DLD1 (cell line): ENCODE measurements around the gene RAB15.

ENCODE experiments used
- in situ Hi-C: cut with HindIII; loops from 2 replicates; pipeline ENCODE4 v1.10.0; 2017; ENCODE audit warnings: low sequenced_read_pairs

Gene RAB15

GRCh38 chr14:64939817-64940190 lies 32.3 kb downstream of the RAB15 start:
- in situ Hi-C loops, result no loop called here

- in situ Hi-C loops, result no loop called here
These were observed 32.9 kb downstream of the RAB15 start for GRCh38 chr14:64938972-64939816.

- in situ Hi-C loops, result no loop called here
These were observed 34.3 kb downstream of the RAB15 start for GRCh38 chr14:64937821-64938193.

- in situ Hi-C loops, result no loop called here
These were observed 34.8 kb downstream of the RAB15 start for GRCh38 chr14:64937171-64937820.

GRCh38 chr14:64935508-64935907 lies 36.6 kb downstream of the RAB15 start:
- in situ Hi-C loops, result no loop called here

- in situ Hi-C loops, result no loop called here
These were observed 37.7 kb downstream of the RAB15 start for GRCh38 chr14:64934338-64934929.

- in situ Hi-C loops, result no loop called here
These were observed 39.9 kb downstream of the RAB15 start for GRCh38 chr14:64932231-64932630.

- in situ Hi-C loops, result no loop called here
These were observed 41.0 kb downstream of the RAB15 start for GRCh38 chr14:64931123-64931522.

GRCh38 chr14:64930085-64930843 lies 41.9 kb downstream of the RAB15 start:
- in situ Hi-C loops, result no loop called here

GRCh38 chr14:64929014-64929359 lies 43.1 kb downstream of the RAB15 start:
- in situ Hi-C loops, result no loop called here

GRCh38 chr14:64928239-64929013 lies 43.7 kb downstream of the RAB15 start:
- in situ Hi-C loops, result no loop called here

GRCh38 chr14:64927031-64927430 lies 45.1 kb downstream of the RAB15 start:
- in situ Hi-C loops, result no loop called here

- in situ Hi-C loops, result no loop called here
These were observed 45.6 kb downstream of the RAB15 start for GRCh38 chr14:64926398-64926995.

GRCh38 chr14:64923015-64923414 lies 49.1 kb downstream of the RAB15 start:
- in situ Hi-C loops, result no loop called here

- in situ Hi-C loops, result no loop called here
These were observed 51.7 kb downstream of the RAB15 start for GRCh38 chr14:64920465-64920864.

GRCh38 chr14:64919618-64920017 lies 52.5 kb downstream of the RAB15 start:
- in situ Hi-C loops, result no loop called here

GRCh38 chr14:64919215-64919614 lies 52.9 kb downstream of the RAB15 start:
- in situ Hi-C loops, result no loop called here

GRCh38 chr14:64918216-64918615 lies 53.9 kb downstream of the RAB15 start:
- in situ Hi-C loops, result no loop called here

GRCh38 chr14:64915797-64916196 lies 56.3 kb downstream of the RAB15 start:
- in situ Hi-C loops, result no loop called here

GRCh38 chr14:64915029-64915424 lies 57.1 kb downstream of the RAB15 start:
- in situ Hi-C loops, result no loop called here
